GM19397 (cell line): ENCODE measurements around the gene HLA-F.

Source experiments
- ATAC-seq: cut with Tn5 transposase; IDR thresholded peaks from one replicate; pipeline ENCODE4 v1.9.1; 2021; ENCODE audit warnings: mild to moderate bottlenecking, moderate library complexity; ENCODE audit not compliant: unreplicated experiment

HLA-F gene

GRCh38 chr6:29742127-29742526, 18.9 kb downstream of the HLA-F start:
- ATAC-seq: no peak

GRCh38 chr6:29743025-29743424, 19.8 kb downstream of the HLA-F start:
- no peak for ATAC-seq

DNA sequence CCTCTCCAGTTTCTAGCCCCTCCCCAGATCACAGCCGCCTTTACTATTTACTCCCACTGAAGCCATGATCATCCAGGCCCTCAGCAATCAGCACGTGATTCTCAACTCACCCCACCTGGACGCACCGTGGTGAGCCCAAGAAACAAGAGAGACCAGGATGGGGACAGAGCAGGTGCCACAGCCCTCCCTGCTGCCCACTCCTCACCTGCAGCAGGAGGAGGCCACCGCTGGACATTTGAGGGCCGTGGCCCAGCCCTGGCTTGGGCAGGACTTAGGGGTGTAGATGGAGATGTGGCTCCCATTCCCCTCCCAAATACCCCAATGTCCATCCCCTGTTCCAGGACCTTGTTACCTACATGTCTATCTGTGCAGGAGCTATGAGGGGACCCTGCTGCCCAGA, 20.3 kb downstream of the HLA-F start:
- no peak for ATAC-seq

- no peak for ATAC-seq
These were observed 20.9 kb downstream of the HLA-F start for GRCh38 chr6:29744131-29744530.

DNA sequence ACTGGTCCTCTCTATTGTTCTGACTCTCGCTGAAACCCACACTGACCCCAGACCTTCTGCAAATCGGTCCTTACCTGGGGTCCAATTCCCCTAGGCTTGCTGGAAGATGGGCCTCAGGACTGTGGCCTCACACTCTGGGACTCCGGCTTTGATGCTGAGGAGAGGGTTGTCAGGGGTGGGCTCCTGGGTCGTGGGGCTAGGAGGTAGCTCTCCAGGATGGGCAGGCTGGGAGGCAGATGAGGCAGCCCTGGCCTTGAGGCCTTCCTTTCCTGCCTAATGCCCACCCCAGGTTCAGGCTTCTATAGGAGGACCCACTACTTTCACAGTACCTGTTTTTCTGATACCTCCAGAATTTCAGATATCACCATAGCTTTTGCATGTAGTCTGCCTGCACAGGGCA, 21.4 kb downstream of the HLA-F start:
- no peak for ATAC-seq

- ATAC-seq: no peak
These were observed 22.2 kb downstream of the HLA-F start for GRCh38 chr6:29745386-29745785.

- no peak for ATAC-seq
These were observed 22.7 kb downstream of the HLA-F start for GRCh38 chr6:29745855-29746449.

DNA sequence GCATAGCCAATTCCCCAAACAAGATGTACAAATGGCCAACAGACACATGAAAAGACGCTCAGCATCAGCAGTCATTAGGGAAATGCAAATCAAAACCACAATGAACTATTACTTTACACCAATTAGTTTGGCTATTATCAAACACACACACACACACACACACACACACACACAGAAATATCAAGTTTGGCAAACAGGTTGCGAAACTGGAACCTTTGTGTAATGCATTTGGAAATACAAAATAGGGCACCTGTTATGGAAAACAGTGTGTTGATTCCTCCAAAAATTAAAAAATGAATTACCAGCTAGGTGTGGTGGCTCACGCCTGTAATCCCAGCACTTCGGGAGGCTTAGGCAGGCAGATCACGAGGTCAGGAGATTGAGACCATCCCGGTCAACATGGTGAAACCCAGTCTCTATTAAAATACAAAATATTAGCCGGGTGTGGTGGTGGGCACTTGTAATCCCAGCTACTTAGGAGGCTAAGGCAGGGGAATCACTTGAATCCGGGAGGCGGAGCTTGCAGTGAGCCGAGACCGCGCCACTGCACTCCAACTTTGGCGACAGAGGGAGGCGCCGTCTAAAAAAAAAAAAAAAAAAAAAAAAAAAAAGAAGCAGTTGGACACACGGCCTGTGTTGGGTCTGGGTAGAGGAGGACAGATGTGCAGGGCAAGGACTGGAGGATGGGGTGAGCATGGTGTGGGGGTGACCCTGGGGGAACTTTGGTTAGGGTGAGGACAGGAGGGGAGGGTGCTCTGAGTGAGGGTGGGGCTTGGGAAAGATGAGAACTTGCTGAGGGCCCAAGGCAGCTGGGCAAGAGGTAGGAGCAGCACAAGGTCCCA, 23.8 kb downstream of the HLA-F start:
- ATAC-seq: no peak

- ATAC-seq: no peak
These were observed 24.5 kb downstream of the HLA-F start for GRCh38 chr6:29747688-29748250.

DNA sequence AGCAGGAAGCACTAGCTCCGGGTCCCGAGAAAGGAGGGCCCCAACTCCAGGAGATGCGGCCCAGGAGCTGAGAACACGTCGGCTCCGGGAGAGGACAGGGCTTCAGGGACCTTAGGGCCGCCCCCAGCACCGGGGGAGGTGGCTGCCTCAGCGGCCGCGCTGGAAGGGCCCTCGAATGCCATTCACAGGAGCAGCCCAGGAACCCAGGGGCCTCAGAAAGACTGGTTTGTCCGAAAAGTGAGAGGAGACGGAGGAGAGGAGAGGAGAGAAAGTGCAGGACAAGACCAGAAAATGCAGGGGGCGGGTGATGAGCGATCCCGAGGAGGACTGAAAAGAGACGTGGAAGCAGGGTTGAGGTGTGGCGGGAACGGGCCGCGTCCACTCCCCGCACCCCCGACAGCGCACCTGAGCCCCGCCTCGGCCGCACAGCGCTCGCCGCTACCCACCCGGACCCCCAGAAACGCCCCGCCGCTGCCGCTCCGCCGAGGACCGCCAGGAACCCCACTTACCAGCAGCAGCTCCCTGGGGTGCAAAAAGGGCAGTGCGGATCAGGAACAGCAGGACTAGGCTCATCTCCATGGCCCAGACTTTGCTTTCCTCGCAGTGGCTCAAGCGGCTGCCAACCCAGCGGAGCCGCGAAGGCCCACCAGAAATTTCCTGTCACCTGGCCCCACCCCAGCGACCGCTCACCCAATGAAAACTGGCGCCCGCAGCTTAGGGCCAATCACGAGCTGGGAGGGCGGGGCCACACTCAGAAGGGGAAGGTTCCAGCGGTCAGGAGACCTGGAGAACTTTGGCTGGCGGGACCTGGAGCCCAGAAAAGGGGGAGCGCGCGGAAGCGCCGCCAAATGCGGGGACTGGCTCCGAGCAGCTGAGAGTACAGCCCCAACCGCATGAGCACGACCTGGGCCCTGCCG, 25.4 kb downstream of the HLA-F start:
- peak; percentile 68 for ATAC-seq

- peak; percentile 3 for ATAC-seq
These were observed 26.1 kb downstream of the HLA-F start for GRCh38 chr6:29749308-29749662.

GRCh38 chr6:29749668-29750067, 26.4 kb downstream of the HLA-F start:
- ATAC-seq: no peak

DNA sequence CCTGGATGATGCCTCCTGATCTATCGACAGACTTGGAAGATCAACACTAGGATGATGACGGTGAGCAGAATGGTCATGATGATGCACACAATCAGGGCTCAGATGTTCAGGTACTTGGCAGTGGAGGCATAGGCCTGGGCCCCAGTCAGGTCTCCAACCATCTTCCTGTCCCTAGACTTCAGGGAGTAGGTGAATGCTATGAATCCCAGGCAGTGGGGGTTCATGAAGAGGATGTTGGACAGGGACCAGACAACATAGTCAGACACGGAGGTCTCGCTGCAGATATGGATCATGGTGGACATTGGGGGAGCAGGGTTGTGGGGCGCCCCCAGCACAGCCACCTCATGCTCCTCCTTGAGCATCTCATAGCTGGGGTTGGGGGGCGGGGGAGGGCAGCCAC, 27.5 kb downstream of the HLA-F start:
- ATAC-seq: no peak

- no peak for ATAC-seq
These were observed 28.2 kb downstream of the HLA-F start for GRCh38 chr6:29751480-29751879.

GRCh38 chr6:29752451-29753308, 29.4 kb downstream of the HLA-F start:
- peak; percentile 66 for ATAC-seq

DNA sequence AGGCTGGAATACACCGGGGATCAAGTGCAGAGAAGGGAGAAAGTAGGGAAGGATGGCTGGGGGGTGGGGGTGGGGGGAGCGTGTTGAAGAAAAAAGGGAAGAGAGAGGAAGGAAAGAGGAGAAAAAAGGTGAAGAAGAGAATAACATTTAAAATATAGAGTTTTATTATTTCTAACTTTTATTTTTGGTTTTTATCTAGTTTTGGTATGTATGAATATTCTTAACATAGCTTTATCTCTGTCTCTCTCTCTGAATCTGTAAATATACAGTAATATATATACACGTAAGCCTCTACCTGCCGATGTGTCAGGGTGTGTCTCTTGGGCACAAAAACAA, 30.0 kb downstream of the HLA-F start:
- ATAC-seq: no peak

DNA sequence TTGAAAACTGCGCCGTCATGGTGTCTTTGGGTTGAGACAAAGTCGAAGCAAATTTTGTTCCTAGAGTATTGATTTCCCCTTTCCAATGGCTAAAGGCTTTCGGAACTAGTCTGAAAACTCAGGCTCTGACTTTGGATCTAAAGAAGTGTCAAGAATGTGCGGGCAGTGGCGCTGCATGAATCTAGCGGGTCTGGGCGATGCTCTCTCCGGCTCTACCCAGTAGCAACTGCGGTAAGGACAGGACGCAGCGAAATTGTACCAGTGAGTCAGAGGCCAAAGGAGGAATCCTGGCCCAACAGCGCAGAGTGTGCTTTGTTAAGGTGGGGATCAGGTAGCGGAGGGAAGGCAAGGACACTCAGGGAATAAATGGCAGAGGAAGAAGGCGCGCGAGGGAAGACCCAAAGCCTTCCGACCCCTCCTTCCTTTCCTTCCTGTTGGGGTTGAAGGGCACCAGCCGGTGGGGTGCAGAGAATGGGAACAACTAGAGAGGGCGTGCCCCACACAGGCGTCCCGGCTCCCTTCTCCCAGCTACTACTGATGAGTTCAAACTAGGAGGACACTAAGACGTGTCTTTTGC, 32.1 kb downstream of the HLA-F start:
- no peak for ATAC-seq

DNA sequence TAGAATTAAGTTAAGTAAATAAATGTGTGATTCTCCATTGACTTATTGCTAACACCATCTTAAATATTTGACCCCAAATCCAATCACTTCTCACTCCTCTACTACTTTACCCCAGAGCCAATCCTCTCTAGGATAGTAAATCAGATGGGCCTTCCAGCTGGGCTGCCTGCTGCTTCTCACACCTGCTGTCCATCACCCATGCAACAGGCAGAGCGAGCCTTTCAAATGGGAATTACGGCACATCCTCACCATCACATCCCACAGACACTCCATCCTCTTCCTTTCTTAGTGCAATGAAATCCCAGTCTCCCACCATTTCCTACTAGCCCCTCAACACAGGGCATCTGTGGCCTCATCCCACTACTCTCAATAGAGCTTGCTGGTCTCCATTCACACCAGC, 34.0 kb downstream of the HLA-F start:
- ATAC-seq: no peak

- ATAC-seq: no peak
These were observed 34.6 kb downstream of the HLA-F start for GRCh38 chr6:29757701-29758293.

GRCh38 chr6:29758761-29759160, 35.5 kb downstream of the HLA-F start:
- no peak for ATAC-seq
